ENCODE data around the gene NPPC. TPM values are rescaled to one million over a fixed set of nuclear protein-coding genes. Genes with fewer than 3 reads are reported as not detected.

The NPPC gene
- total RNA-seq, 2 experiments from 2014 or later: 0.40 to 0.89 TPM

- ATAC-seq (ENCODE audit: low read depth) (no peak), DNase-seq (peak; percentile 23)
- H3K27me3 Mint-ChIP-seq: peaks cover 6% of the 10 kb centered on the region
- no peak overlapping the region for H3K4me3 Mint-ChIP-seq
- H3K36me3 Mint-ChIP-seq: no peaks in the 10 kb centered on the region
- POLR2A ChIA-PET: no interaction called here
- no peak overlapping the region for H3K27ac Mint-ChIP-seq
- peaks cover 14% of the 10 kb centered on the region for H3K4me1 Mint-ChIP-seq
- H3K9me3 Mint-ChIP-seq: no peaks in the 10 kb centered on the region
Measured at GRCh38 chr2:231905026-231905425, 21.2 kb downstream of the NPPC start.

- ATAC-seq (ENCODE audit: low read depth) (no peak), DNase-seq (peak; percentile 21)
- POLR2A ChIA-PET: no interaction called here
- no peaks in the 10 kb centered on the region for H3K9me3 Mint-ChIP-seq
- H3K36me3 Mint-ChIP-seq: no peaks in the 10 kb centered on the region
- H3K4me1 Mint-ChIP-seq: peaks cover 8% of the 10 kb centered on the region
- H3K4me3 Mint-ChIP-seq: no peak overlapping the region
- no peak overlapping the region for H3K27ac Mint-ChIP-seq
- H3K27me3 Mint-ChIP-seq: peaks cover 6% of the 10 kb centered on the region
Measured at GRCh38 chr2:231904161-231904611, 22.0 kb downstream of the NPPC start.

- no peaks in the 10 kb centered on the region for H3K36me3 Mint-ChIP-seq
- no peak for ATAC-seq (ENCODE audit: low read depth)
- no peak overlapping the region for H3K4me3 Mint-ChIP-seq
- POLR2A ChIA-PET: no interaction called here
- no peaks in the 10 kb centered on the region for H3K9me3 Mint-ChIP-seq
- DNase-seq: peak; percentile 5
- peaks cover 6% of the 10 kb centered on the region for H3K27me3 Mint-ChIP-seq
- peaks cover 4% of the 10 kb centered on the region for H3K4me1 Mint-ChIP-seq
- no peak overlapping the region for H3K27ac Mint-ChIP-seq
Measured at GRCh38 chr2:231902598-231902997, 23.6 kb downstream of the NPPC start.

GRCh38 chr2:231900972-231901371 is 25.2 kb downstream of the NPPC start:
- POLR2A ChIA-PET: no interaction called here
- no peak for ATAC-seq (ENCODE audit: low read depth)
- no peak overlapping the region for H3K4me3 Mint-ChIP-seq

GRCh38 chr2:231900486-231900942 is 25.7 kb downstream of the NPPC start:
- Mint-ChIP-seq H3K27ac (no peak overlapping the region), H3K4me1 (no peaks in the 10 kb centered on the region), H3K36me3 (no peaks in the 10 kb centered on the region), H3K27me3 (peaks cover 3% of the 10 kb centered on the region), H3K4me3 (no peak overlapping the region), H3K9me3 (no peaks in the 10 kb centered on the region)
- DNase-seq (peak; percentile 75), ATAC-seq (ENCODE audit: low read depth) (peak; percentile 60)
- POLR2A ChIA-PET: no interaction called here

More at GRCh38 chr2:231900972-231901371, 25.2 kb downstream of the NPPC start:
- Mint-ChIP-seq H3K36me3 (no peaks in the 10 kb centered on the region), H3K4me1 (peaks cover under 1% of the 10 kb centered on the region), H3K27me3 (peaks cover 3% of the 10 kb centered on the region), H3K27ac (no peak overlapping the region), H3K9me3 (no peaks in the 10 kb centered on the region)
- no peak for DNase-seq

- Mint-ChIP-seq H3K9me3 (no peaks in the 10 kb centered on the region), H3K36me3 (no peaks in the 10 kb centered on the region), H3K4me1 (no peaks in the 10 kb centered on the region), H3K27ac (no peak overlapping the region), H3K27me3 (peaks cover 10% of the 10 kb centered on the region), H3K4me3 (no peak overlapping the region)
- POLR2A ChIA-PET: no interaction called here
- DNase-seq (no peak), ATAC-seq (ENCODE audit: low read depth) (no peak)
Measured at GRCh38 chr2:231894566-231895380, 31.4 kb downstream of the NPPC start.

- H3K36me3 Mint-ChIP-seq: no peaks in the 10 kb centered on the region
- DNase-seq (no peak), ATAC-seq (ENCODE audit: low read depth) (no peak)
- no peak overlapping the region for H3K27ac Mint-ChIP-seq
- no peak overlapping the region for H3K4me3 Mint-ChIP-seq
- no peaks in the 10 kb centered on the region for H3K4me1 Mint-ChIP-seq
- no peaks in the 10 kb centered on the region for H3K9me3 Mint-ChIP-seq
- peaks cover 25% of the 10 kb centered on the region for H3K27me3 Mint-ChIP-seq
- POLR2A ChIA-PET: no interaction called here
Measured at GRCh38 chr2:231891514-231891905, 34.7 kb downstream of the NPPC start.

- POLR2A ChIA-PET: no interaction called here
- Mint-ChIP-seq H3K4me3 (no peak overlapping the region), H3K9me3 (no peaks in the 10 kb centered on the region), H3K36me3 (no peaks in the 10 kb centered on the region), H3K27me3 (peaks cover 25% of the 10 kb centered on the region), H3K27ac (no peak overlapping the region), H3K4me1 (no peaks in the 10 kb centered on the region)
- ATAC-seq (ENCODE audit: low read depth) (no peak), DNase-seq (no peak)
Measured at GRCh38 chr2:231890896-231891513, 35.2 kb downstream of the NPPC start.

- H3K27me3 Mint-ChIP-seq: peaks cover 43% of the 10 kb centered on the region
- no peaks in the 10 kb centered on the region for H3K36me3 Mint-ChIP-seq
- no peak overlapping the region for H3K27ac Mint-ChIP-seq
- DNase-seq: no peak
- H3K4me1 Mint-ChIP-seq: no peaks in the 10 kb centered on the region
- H3K4me3 Mint-ChIP-seq: no peak overlapping the region
- H3K9me3 Mint-ChIP-seq: no peaks in the 10 kb centered on the region
- no peak for ATAC-seq (ENCODE audit: low read depth)
- POLR2A ChIA-PET: no interaction called here
Measured at GRCh38 chr2:231887756-231888155, 38.4 kb downstream of the NPPC start.

- Mint-ChIP-seq H3K4me3 (no peak overlapping the region), H3K27ac (no peak overlapping the region), H3K36me3 (no peaks in the 10 kb centered on the region), H3K4me1 (no peaks in the 10 kb centered on the region), H3K9me3 (no peaks in the 10 kb centered on the region), H3K27me3 (peaks cover 46% of the 10 kb centered on the region)
- DNase-seq: no peak
- POLR2A ChIA-PET: no interaction called here
- ATAC-seq (ENCODE audit: low read depth): no peak
Measured at GRCh38 chr2:231886071-231886681, 40.0 kb downstream of the NPPC start.

- peaks cover 46% of the 10 kb centered on the region for H3K27me3 Mint-ChIP-seq
- H3K4me1 Mint-ChIP-seq: no peaks in the 10 kb centered on the region
- no peak for ATAC-seq (ENCODE audit: low read depth)
- no peaks in the 10 kb centered on the region for H3K36me3 Mint-ChIP-seq
- no peaks in the 10 kb centered on the region for H3K9me3 Mint-ChIP-seq
- POLR2A ChIA-PET: no interaction called here
- DNase-seq: no peak
- no peak overlapping the region for H3K4me3 Mint-ChIP-seq
- no peak overlapping the region for H3K27ac Mint-ChIP-seq
Measured at GRCh38 chr2:231884438-231885140, 41.6 kb downstream of the NPPC start.

GRCh38 chr2:231883468-231883881 is 42.7 kb downstream of the NPPC start:
- Mint-ChIP-seq H3K36me3 (no peaks in the 10 kb centered on the region), H3K4me3 (no peak overlapping the region), H3K27ac (no peak overlapping the region), H3K9me3 (no peaks in the 10 kb centered on the region), H3K4me1 (no peaks in the 10 kb centered on the region), H3K27me3 (peaks cover 45% of the 10 kb centered on the region)
- ATAC-seq (ENCODE audit: low read depth): no peak
- POLR2A ChIA-PET: no interaction called here
- no peak for DNase-seq

GRCh38 chr2:231882646-231883045 is 43.5 kb downstream of the NPPC start:
- Mint-ChIP-seq H3K27me3 (peaks cover 38% of the 10 kb centered on the region), H3K36me3 (no peaks in the 10 kb centered on the region), H3K27ac (no peak overlapping the region), H3K4me1 (no peaks in the 10 kb centered on the region), H3K9me3 (no peaks in the 10 kb centered on the region), H3K4me3 (no peak overlapping the region)
- ATAC-seq (ENCODE audit: low read depth) (no peak), DNase-seq (no peak)
- POLR2A ChIA-PET: no interaction called here
